Testis (tissue), 2 donors: ENCODE results near the gene RER1.

Source experiments
- CTCF ChIP-seq, 3 experiments: fragments of 450-650 bp in 2 of 3; fragments of 200-600 bp in 1 of 3; sonication (generic) in 1 of 3; IDR thresholded peaks; one replicate each; pipeline ENCODE4 v1.5.1; 2016 to 2019; ENCODE audit warnings: antibody characterized with exemption in 3 of 3, mild to moderate bottlenecking in 2 of 3, moderate library complexity in 1 of 3
- POLR2A ChIP-seq: fragments of 450-650 bp; IDR thresholded peaks from one replicate; pipeline ENCODE4 v1.6.1; 2017; ENCODE audit warnings: antibody characterized with exemption, mild to moderate bottlenecking, moderate library complexity

- TF ChIP-seq CTCF (IDR thresholded peaks at IDR 0.05) (no peak), POLR2A (peak; percentile 42)
Measured at GRCh38 chr1:2391041-2391930, at the start of gene RER1, which contains the start of gene MORN1.
